GM12865 (cell line): Measurements from ENCODE around the gene ESYT2.
"Not testable (repeated sequence)": the region's sequence is repeated elsewhere in the genome, so short reads cannot be mapped to it uniquely, and the experiment has no call there.

Source experiments
- DNase-seq: peaks from one replicate; pipeline ENCODE4 v3.0.0; 2010; ENCODE audit warnings: low read depth
- H3K4me3 ChIP-seq: 2 replicates; pipeline ENCODE4 v1.5.1; 2011; ENCODE audit warnings: mild to moderate bottlenecking, low read depth, low read length, control low read depth
- CTCF ChIP-seq: IDR thresholded peaks from 2 replicates; pipeline ENCODE4 v1.5.1; 2011; ENCODE audit warnings: low read length, control low read depth, low read depth, inconsistent platforms; ENCODE audit not compliant: insufficient read depth; ENCODE audit errors: missing control alignments

The ESYT2 gene

GRCh38 chr7:158829342-158830210, at the start of gene ESYT2:
ESYT2 (minus strand) TSS chr7:158829509; CDS start chr7:158829418, 91 bp downstream.
- H3K4me3 ChIP-seq = peak within 1 kb of the TSS; percentile 91
- DNase-seq = peak; percentile 98
- TF ChIP-seq CTCF = no peak

GRCh38 chr7:158878151-158879079, 49.1 kb upstream of the ESYT2 start:
- DNase-seq, H3K4me3 ChIP-seq: not testable (repeated sequence)

- TF ChIP-seq CTCF = no peak
- H3K4me3 ChIP-seq = no peak overlapping the region
- no peak for DNase-seq
Measured at GRCh38 chr7:158876984-158877383, 47.7 kb upstream of the ESYT2 start.

GRCh38 chr7:158869876-158870275, 40.6 kb upstream of the ESYT2 start:
- no peak for TF ChIP-seq CTCF
- no peak overlapping the region for H3K4me3 ChIP-seq
- DNase-seq = no peak

- no peak for TF ChIP-seq CTCF
- H3K4me3 ChIP-seq = no peak overlapping the region
- DNase-seq = no peak
Measured at GRCh38 chr7:158868764-158869410, 39.6 kb upstream of the ESYT2 start.

- DNase-seq = no peak
- no peak for TF ChIP-seq CTCF
- H3K4me3 ChIP-seq = no peak overlapping the region
Measured at GRCh38 chr7:158867214-158867984, 38.1 kb upstream of the ESYT2 start.

- H3K4me3 ChIP-seq = no peak overlapping the region
- DNase-seq = no peak
- no peak for TF ChIP-seq CTCF
Measured at GRCh38 chr7:158865977-158866376, 36.7 kb upstream of the ESYT2 start.
